MV-4-11 (cell line): Measurements from ENCODE around the gene CELA3A.
"Not testable (repeated sequence)": the region's sequence is repeated elsewhere in the genome, so short reads cannot be mapped to it uniquely, and the experiment has no call there.

Experiments used
- DNase-seq: peaks from one replicate; lab custom pipeline; 2025; lab: John Stamatoyannopoulos, UW

The CELA3A gene

DNA sequence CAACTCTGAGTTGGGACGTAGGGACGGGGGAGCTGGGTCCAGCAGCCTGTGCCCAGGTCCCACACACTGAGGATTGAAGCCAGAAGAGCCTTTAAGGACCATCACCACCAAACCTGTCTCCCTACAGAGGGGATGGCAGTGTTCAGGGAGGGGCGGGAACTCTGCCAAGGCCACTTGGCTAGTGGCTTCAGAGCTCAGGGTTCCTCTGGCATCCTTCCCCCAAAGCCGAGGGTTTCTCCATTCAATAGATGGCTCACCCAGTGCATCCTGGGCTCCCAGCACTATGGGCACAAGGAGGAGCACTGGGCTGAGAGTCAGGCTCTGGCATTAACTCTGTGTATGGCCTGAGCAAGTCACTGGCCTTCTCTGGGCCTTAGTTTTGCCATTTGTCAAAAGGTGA, 20.2 kb upstream of the CELA3A start:
- not testable (repeated sequence) for DNase-seq

- not testable (repeated sequence) for DNase-seq
Observed at GRCh38 chr1:21982122-21982521, 19.3 kb upstream of the CELA3A start.

DNA sequence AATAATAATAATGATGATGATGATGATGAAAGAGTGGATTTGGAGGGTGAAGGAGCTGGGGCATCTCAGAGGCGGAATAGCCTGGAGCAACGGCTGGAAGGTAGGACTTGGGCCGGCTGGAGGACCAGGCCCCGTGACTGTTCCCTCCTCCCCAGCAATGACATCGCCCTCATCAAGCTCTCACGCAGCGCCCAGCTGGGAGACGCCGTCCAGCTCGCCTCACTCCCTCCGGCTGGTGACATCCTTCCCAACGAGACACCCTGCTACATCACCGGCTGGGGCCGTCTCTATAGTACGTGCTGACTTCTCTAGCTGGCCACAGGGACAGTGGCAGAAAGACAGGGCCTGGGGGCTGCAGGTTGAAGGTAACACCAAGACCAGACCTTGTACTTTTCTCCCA, 17.9 kb upstream of the CELA3A start:
- not testable (repeated sequence) for DNase-seq

DNA sequence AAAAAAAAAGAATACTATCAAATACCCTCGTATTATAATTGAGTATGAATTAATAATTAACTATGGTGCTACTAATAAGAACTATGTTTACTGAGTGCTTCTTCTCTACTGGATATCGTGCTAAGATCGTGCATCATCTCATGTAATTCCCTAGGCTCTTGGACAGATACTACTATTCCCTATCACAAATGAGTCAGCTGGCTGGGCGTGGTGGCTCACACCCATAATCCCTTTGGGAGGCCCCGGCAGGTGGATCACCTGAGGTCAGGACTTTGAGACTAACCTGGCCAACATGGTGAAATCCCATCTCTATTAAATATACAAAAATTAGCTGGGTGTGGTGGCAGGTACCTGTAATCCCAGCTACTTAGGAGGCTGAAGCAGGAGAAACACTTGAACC, 15.6 kb upstream of the CELA3A start:
- DNase-seq, result not testable (repeated sequence)

GRCh38 chr1:21986386-21986785, 15.1 kb upstream of the CELA3A start:
- not testable (repeated sequence) for DNase-seq

DNA sequence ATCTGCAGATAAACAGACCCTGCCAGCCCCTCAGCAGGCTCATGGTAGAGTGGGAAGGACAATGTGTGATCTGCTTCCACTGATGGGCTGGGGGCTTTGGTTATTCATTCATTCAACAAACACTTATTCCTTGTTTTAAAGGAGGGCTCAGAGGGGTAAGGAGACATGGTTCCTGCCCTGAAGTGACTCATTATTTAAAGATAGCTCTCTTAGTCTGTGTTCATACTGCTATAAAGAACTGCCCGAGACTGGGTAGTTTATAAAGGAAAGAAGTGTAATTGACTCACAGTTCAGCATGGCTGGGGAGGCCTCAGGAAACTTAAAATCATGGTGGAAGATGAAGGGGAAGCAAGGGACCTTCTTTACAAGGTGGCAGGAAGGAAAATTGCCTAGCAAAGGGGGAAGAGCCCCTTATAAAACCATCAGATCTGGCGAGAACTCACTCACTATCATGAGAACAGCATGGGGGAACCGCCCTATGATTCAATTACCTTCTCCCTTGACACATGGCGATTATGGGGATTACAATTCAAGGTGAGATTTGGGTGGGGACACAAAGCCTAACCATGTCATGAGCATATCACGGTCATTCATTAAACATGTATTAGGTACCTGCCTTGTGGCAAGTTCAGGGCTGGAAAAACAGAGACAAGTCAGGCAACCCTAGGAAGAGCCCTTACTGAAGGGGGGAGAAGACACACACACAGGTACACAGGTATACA, 11.6 kb upstream of the CELA3A start:
- DNase-seq, result not testable (repeated sequence)

DNA sequence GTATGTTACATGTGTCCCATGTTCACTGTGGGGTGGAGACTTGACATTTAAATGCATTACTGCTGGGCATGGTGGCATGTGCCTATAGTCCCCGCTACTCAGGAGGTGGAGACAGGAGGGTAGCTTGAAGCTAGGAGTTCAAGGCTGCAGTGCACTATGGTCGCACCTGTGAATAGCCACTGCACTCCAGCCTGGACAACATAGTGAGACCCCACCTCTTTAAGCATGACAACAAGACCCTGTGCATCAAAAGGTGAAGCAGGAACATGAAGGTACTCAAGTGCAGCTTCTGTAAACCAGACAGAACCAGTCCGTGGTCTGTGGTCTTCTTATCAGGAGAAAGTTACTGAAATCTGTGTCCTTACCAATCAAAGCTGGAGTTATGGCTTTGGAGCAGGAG, 9.3 kb upstream of the CELA3A start:
- DNase-seq, result not testable (repeated sequence)

DNA sequence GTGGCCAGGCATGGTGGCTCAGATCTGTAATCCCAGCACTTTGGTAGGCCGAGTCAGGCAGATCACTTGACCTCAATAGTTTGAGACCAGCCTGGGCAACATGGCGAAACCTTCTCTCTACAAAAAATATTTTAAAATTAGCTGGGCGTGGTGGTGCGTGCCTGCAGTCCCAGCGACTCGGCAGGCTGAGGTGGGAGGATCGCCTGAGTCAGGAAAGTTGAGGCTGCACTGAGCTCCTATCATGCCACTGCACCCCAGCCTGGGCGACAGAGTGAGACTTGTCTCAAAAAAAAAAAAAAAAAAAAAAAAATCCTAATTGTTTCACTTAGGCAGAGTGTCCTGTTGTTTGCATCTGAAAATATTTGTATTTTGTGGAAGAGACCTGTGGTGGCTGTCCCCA, 6.7 kb upstream of the CELA3A start:
- not testable (repeated sequence) for DNase-seq

- not testable (repeated sequence) for DNase-seq
Observed at GRCh38 chr1:21996663-21996970, 4.8 kb upstream of the CELA3A start.

- not testable (repeated sequence) for DNase-seq
Observed at GRCh38 chr1:21997891-21998623, 3.4 kb upstream of the CELA3A start.

- not testable (repeated sequence) for DNase-seq
Observed at GRCh38 chr1:21998624-21999294, 2.7 kb upstream of the CELA3A start.

- not testable (repeated sequence) for DNase-seq
Observed at GRCh38 chr1:21999645-22000044, 1.8 kb upstream of the CELA3A start.

- DNase-seq, result not testable (repeated sequence)
Observed at GRCh38 chr1:22002461-22002860, 1.0 kb downstream of the CELA3A start.

DNA sequence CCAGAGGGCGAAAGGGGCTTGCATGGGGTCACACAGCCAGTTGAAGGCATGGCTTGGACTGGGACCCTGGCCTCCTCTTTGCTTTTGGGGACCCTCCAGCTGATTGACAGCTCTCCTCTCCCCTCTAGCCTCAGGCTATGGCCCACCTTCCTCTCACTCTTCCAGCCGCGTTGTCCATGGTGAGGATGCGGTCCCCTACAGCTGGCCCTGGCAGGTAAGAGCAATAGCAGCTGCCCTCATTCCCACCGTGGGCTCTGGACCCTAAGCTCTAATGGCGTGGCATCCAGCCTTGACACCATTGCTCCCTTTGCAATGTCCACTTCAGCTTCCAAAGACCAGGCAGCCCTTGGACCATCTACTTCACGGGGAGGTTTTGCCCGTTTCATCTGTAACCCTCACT, 1.4 kb downstream of the CELA3A start:
- DNase-seq, result not testable (repeated sequence)

GRCh38 chr1:22003959-22004358, 2.5 kb downstream of the CELA3A start:
- DNase-seq, result not testable (repeated sequence)

DNA sequence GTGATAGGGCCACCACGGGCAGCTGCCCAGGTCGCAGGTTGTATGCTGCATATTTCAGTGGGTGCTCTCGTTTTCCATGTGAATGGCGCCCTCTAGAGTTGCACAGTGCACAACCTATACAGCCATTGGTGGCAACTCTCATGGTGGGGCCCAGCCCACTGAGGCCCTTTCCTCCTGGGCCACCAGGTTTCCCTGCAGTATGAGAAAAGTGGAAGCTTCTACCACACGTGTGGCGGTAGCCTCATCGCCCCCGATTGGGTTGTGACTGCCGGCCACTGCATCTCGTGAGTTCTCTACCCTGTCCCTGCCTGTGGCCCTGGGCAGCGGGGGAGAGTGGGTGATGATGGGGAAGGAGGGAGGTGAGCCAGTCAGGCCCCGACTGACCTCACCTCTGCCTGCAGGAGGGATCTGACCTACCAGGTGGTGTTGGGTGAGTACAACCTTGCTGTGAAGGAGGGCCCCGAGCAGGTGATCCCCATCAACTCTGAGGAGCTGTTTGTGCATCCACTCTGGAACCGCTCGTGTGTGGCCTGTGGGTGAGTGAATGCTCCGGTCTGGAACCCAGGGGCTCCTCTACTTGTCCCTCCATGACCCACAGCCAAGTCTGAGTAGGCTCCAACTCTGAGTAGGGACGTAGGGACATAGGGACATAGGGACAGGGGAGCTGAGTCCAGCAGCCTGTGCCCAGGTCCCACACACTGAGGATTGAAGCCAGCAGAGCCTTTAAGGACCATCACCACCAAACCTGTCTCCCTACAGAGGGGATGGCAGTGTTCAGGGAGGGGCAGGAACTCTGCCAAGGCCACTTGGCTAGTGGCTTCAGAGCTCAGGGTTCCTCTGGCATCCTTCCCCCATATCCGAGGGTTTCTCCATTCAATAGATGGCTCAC, 4.0 kb downstream of the CELA3A start:
- not testable (repeated sequence) for DNase-seq

DNA sequence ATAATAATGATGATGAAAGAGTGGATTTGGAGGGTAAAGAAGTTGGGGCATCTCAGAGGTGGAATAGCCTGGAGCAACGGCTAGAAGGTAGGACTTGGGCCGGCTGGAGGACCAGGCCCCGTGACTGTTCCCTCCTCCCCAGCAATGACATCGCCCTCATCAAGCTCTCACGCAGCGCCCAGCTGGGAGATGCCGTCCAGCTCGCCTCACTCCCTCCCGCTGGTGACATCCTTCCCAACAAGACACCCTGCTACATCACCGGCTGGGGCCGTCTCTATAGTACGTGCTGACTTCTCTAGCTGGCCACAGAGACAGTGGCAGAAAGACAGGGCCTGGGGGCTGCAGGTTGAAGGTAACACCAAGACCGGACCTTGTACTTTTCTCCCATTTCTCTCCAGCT, 5.3 kb downstream of the CELA3A start:
- not testable (repeated sequence) for DNase-seq

DNA sequence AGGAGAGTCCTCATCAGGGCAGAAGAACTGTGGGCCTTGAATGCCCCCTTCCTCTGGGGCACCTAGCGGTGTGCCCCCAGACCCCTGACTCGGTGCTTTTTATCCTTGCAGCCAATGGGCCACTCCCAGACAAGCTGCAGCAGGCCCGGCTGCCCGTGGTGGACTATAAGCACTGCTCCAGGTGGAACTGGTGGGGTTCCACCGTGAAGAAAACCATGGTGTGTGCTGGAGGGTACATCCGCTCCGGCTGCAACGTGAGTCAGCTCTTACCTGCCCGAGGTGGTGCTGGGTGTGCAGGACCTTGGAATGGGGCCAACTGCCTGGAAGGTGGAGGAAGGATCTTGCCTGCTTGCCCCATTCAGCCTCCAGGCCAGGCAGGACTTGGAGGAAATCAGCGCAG, 5.8 kb downstream of the CELA3A start:
- not testable (repeated sequence) for DNase-seq

- DNase-seq, result not testable (repeated sequence)
Observed at GRCh38 chr1:22009566-22009965, 8.1 kb downstream of the CELA3A start.

DNA sequence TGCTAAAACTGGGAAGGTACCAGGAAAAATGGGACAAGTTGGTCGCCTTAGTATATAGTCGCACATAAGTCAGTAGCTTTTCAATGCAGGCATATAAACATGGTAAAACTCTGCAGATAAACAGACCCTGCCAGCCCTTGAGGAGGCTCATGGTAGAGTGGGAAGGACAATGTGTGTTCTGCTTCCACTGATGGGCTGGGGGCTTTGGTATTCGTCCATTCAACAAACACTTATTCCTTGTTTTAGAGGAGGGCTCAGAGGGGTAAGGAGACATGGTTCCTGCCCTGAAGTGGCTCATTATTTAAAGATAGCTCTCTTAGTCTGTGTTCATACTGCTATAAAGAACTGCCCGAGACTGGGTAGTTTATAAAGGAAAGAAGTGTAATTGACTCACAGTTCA, 11.3 kb downstream of the CELA3A start:
- DNase-seq, result not testable (repeated sequence)

DNA sequence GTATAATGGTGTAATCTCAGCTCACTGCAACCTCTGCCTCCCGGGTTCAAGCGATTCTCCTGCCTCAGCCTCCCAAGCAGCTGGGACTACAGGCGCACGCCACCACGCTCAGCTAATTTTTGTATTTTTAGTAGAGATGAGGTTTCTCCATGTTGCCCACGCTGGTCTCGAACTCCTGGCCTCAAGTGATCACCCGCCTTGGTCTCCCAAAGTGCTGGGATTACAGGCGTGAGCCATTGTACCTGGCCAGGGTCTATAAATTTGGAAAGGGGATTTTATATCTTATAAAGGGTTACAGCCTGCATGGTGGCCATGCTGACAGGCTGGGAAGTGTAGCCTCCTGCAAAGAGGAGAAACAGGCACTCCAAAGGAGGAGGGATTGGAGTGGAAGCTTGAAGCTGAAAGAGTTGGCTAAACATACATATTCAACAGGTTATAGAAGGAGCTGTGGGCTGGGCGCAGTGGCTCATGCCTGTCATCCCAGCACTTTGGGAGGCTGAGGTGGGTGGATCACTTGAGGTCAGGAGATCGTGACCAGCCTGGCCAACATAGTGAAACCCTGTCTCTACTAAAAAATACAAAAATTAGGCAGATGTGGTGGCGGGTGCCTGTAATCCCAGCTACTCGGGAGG, 13.2 kb downstream of the CELA3A start:
- DNase-seq, result not testable (repeated sequence)
